K562 (cell line): ENCODE measurements around the gene GLYAT. TPM values are rescaled to one million over a fixed set of nuclear protein-coding genes. Genes with fewer than 3 reads are reported as not detected.
"Not testable (repeated sequence)": the region's sequence is repeated elsewhere in the genome, so short reads cannot be mapped to it uniquely, and the experiment has no call there.

ENCODE experiments used
- ATAC-seq: fragments of 200-7000 bp; cut with Tn5 transposase; 3 replicates; pipeline ENCODE4 v1.9.1; 2020; ENCODE audit warnings: moderate library complexity
- BruUV-seq: library from RNA; stranded (reverse); fragments of 400-500 nt; replicated peaks from 2 replicates; lab custom pipeline; 2021; lab: Mats Ljungman, UMichigan
- CTCF ChIA-PET: fragments of 300-600 bp; formaldehyde crosslinking; extraction: SDS; loops from one replicate; lab custom pipeline; 2021; ENCODE audit warnings: low intra/inter-chr PET ratio; lab: Yijun Ruan, JAX
- POLR2A ChIA-PET: fragments of 300-600, 350-650 bp; sonication (Branson Sonifier 250); formaldehyde crosslinking; extraction: SDS; loops from one replicate; lab custom pipeline; 2021; ENCODE audit warnings: antibody characterized with exemption, inconsistent platforms; lab: Yijun Ruan, JAX
- DNase-seq, 4 experiments: peaks; one replicate each; pipeline versions ENCODE4 v3.0.0 to v3.0.0-alpha.2; 2011 to 2018; ENCODE audit warnings: low spot score in 3 of 4, mixed read lengths in 3 of 4; ENCODE audit errors: extremely low read depth in 1 of 4
- FAIRE-seq: peaks from 2 replicates; lab custom pipeline; 2011; peaks lifted over from hg19 to GRCh38; lab: Jason Lieb, UNC
- H2AFZ ChIP-seq: 2 replicates; pipeline ENCODE4 v1.6.0; 2011; ENCODE audit warnings: low read depth, low read length, control low read depth, inconsistent platforms
- H3K27ac ChIP-seq: fragments of 200-600 bp; 3 replicates; pipeline ENCODE4 v1.8.0; 2011; ENCODE audit warnings: low read depth, mild to moderate bottlenecking, control low read depth, inconsistent platforms, low read length, moderate library complexity, mixed read lengths; ENCODE audit errors: extremely low read depth
- H3K27me3 ChIP-seq, 2 experiments: fragments of 300-600 bp in 1 of 2; 2 replicates in 1 of 2; 3 replicates in 1 of 2; pipeline versions ENCODE4 v1.6.0 to v1.8.0; 2011; ENCODE audit warnings: inconsistent platforms in 2 of 2, low read length in 2 of 2, mild to moderate bottlenecking in 1 of 2, mixed read lengths in 1 of 2, moderate library complexity in 1 of 2; ENCODE audit not compliant: control insufficient read depth in 2 of 2, insufficient read depth in 2 of 2
- H3K36me3 ChIP-seq: fragments of 300-600 bp; 3 replicates; pipeline ENCODE4 v1.8.0; 2011; ENCODE audit warnings: mild to moderate bottlenecking, low read length, inconsistent platforms; ENCODE audit not compliant: control insufficient read depth, insufficient read depth
- H3K4me1 ChIP-seq, 2 experiments: fragments of 200-600 bp in 1 of 2; replicated peaks in 1 of 2; 2 replicates in 1 of 2; 3 replicates in 1 of 2; pipeline versions ENCODE4 v1.5.1 to v1.8.0; 2011; ENCODE audit warnings: inconsistent platforms in 2 of 2, low read length in 2 of 2, mild to moderate bottlenecking in 1 of 2, mixed read lengths in 1 of 2, moderate library complexity in 1 of 2; ENCODE audit not compliant: control insufficient read depth in 2 of 2, insufficient read depth in 2 of 2
- H3K4me2 ChIP-seq: 2 replicates; pipeline ENCODE4 v1.6.1; 2011; ENCODE audit warnings: low read length, control low read depth, inconsistent platforms, mixed read lengths; ENCODE audit not compliant: insufficient read depth
- H3K4me3 ChIP-seq: fragments of 200-600 bp; sonication (generic), shearing (Covaris generic); 2 replicates; pipeline ENCODE4 v1.5.1; 2016; ENCODE audit warnings: control low read depth, inconsistent platforms
- H3K79me2 ChIP-seq: fragments of 200-600 bp; 3 replicates; pipeline ENCODE4 v1.8.0; 2011; ENCODE audit warnings: low read length, inconsistent platforms; ENCODE audit not compliant: control insufficient read depth, insufficient read depth
- H3K9ac ChIP-seq, 2 experiments: 2 replicates each; pipeline versions ENCODE4 v1.6.0 to v1.6.1; 2011; ENCODE audit warnings: low read depth in 2 of 2, low read length in 2 of 2, control low read depth in 1 of 2, inconsistent platforms in 1 of 2, mild to moderate bottlenecking in 1 of 2, mixed read lengths in 1 of 2; ENCODE audit not compliant: insufficient read depth in 1 of 2
- H3K9me1 ChIP-seq: one replicate; pipeline ENCODE4 v1.6.0; 2011; ENCODE audit warnings: inconsistent platforms, mild to moderate bottlenecking, low read length, moderate library complexity; ENCODE audit not compliant: control insufficient read depth, insufficient read depth
- H3K9me3 ChIP-seq: replicated peaks from 2 replicates; pipeline ENCODE4 v1.5.1; 2011; ENCODE audit warnings: low read depth, low read length, inconsistent platforms; ENCODE audit not compliant: control insufficient read depth, insufficient read depth
- H4K20me1 ChIP-seq: replicated peaks from 2 replicates; pipeline ENCODE4 v1.6.1; 2011; ENCODE audit warnings: low read length, inconsistent platforms, mixed read lengths; ENCODE audit not compliant: control insufficient read depth, insufficient read depth
- C11orf30 ChIP-seq: fragments of 450-650 bp; IDR thresholded peaks from 2 replicates; pipeline ENCODE4 v1.6.1; 2016; ENCODE audit warnings: low read depth, mild to moderate bottlenecking
- DACH1 ChIP-seq: fragments of 450-650 bp; IDR thresholded peaks from 2 replicates; pipeline ENCODE4 v1.6.1; 2018; ENCODE audit not compliant: partially characterized antibody
- GATA2 ChIP-seq: sonication (generic); formaldehyde crosslinking; IDR thresholded peaks from 2 replicates; pipeline ENCODE4 v1.4.0; 2020; ENCODE audit warnings: mild to moderate bottlenecking, missing genetic modification reagents
- GATAD2B ChIP-seq: fragments of 450-650 bp; IDR thresholded peaks from 2 replicates; pipeline ENCODE4 v1.6.1; 2017; ENCODE audit warnings: mild to moderate bottlenecking, borderline replicate concordance
- MAFG ChIP-seq: fragments of 450-650 bp; conservative IDR thresholded peaks from 2 replicates; pipeline ENCODE4 v1.6.1; 2016; ENCODE audit warnings: missing genetic modification characterization, missing compliant biosample characterization
- MTA1 ChIP-seq: fragments of 450-650 bp; IDR thresholded peaks from 2 replicates; pipeline ENCODE4 v1.6.1; 2017; ENCODE audit warnings: borderline replicate concordance
- ZNF316 ChIP-seq: fragments of 450-650 bp; IDR thresholded peaks from 2 replicates; pipeline ENCODE4 v1.6.1; 2016
- WGBS: fragments of 100-300 bp; shearing (Covaris generic); methylation state at CpG from one replicate; pipeline ENCODE4 v1.1.6; 2016; ENCODE audit warnings: low coverage, mixed read lengths; ENCODE audit not compliant: insufficient coverage; ENCODE audit errors: missing lambda C conversion rate; 5-methylcytosine and 5-hydroxymethylcytosine counted together
- in situ Hi-C: fragments of 300-500 bp; cut with MboI; formaldehyde crosslinking; loops from 4 replicates; pipeline ENCODE4 v1.15.0; 2018; ENCODE audit warnings: inconsistent platforms, mixed read lengths
- intact Hi-C: fragments of 100-400 bp; cut with micrococcal nuclease; formaldehyde crosslinking; loops from 2 replicates; pipeline ENCODE4 v1.14.2; 2022
- polyA plus RNA-seq, 8 experiments: library from polyadenylated mRNA; depleted of rRNA in 4 of 8; stranded (reverse) in 5 of 8; unstranded in 3 of 8; fragments of >200 nt; fragmentation: Nextera tagmentation in 2 of 8; fragmentation: Illumina TruSeq in 1 of 8; extraction: Ambion mirVana in 2 of 8; extraction: Trizol in 1 of 8; gene quantifications; 2 replicates each; pipeline versions ENCODE4 v1.2.1 to v1.2.3, GENCODE V29; 2011 to 2014; ENCODE audit warnings: inconsistent platforms in 1 of 8, missing spikeins in 1 of 8
- total RNA-seq, 7 experiments: library from RNA; depleted of rRNA in 6 of 7; stranded (reverse); fragments of >200 nt in 6 of 7; fragmentation: Illumina TruSeq in 2 of 7; extraction: Trizol in 2 of 7; gene quantifications; 2 replicates each; pipeline versions ENCODE4 v1.2.1 to v1.2.3, GENCODE V29; 2011 to 2021; ENCODE audit warnings: low replicate concordance in 1 of 7
- TF ChIP-seq, protein P1 (sequence below): fragments of 450-650 bp; IDR thresholded peaks from 2 replicates; pipeline ENCODE4 v1.6.1; 2016; ENCODE audit warnings: antibody characterized with exemption

The GLYAT gene
- total and polyA plus RNA-seq, 9 of the 15 experiments (the other 6 are each of a cell fraction or from before 2014, with no cell fraction given), result not detected

DNA sequence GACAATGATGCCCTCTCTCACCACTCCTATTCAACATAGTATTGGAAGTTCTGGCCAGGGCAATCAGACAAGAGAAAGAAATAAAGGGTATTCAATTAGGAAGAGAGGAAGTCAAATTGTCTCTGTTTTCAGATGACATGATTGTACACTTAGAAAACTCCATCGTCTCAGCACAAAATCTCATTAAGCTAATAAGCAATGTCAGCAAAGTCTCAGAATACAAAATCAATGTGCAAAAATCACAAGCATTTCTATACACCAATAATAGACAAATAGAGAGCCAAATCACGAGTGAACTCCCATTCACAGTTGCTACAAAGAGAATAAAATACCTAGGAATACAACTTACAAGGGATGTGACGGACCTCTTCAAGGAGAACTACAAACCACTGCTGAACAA lies 49.1 kb downstream of the GLYAT start:
- not testable (repeated sequence) for H4K20me1 ChIP-seq, H3K9me3 ChIP-seq, H2AFZ ChIP-seq, H3K4me2 ChIP-seq, H3K36me3 ChIP-seq, ATAC-seq, H3K27me3 ChIP-seq, H3K4me1 ChIP-seq, H3K9me1 ChIP-seq
- WGBS, result 29% methylated on average over 3 of the region's 3 CpGs
- TF ChIP-seq ZNF316, result peak; percentile 70
- peak; percentile 20; the same call in 1 of the 2 replicates for TF ChIP-seq C11orf30
- 0 out of 2 replicates have a peak, but pooled peaks have one; percentile 6 for TF ChIP-seq MAFG (tag)
- TF ChIP-seq, all 486 proteins: peak for 3; not testable (repeated sequence) for 483
- POLR2A ChIA-PET, intact Hi-C loops, FAIRE-seq, BruUV-seq, H3K27ac ChIP-seq, H3K4me3 ChIP-seq, H3K9ac ChIP-seq, CTCF ChIA-PET, H3K79me2 ChIP-seq, in situ Hi-C loops, DNase-seq: not testable (repeated sequence)

GRCh38 chr11:58677536-58677935 lies 54.2 kb downstream of the GLYAT start:
- DNase-seq, H3K36me3 ChIP-seq, FAIRE-seq, H2AFZ ChIP-seq, H3K9ac ChIP-seq, H3K4me1 ChIP-seq, intact Hi-C loops, H4K20me1 ChIP-seq, H3K79me2 ChIP-seq, H3K9me3 ChIP-seq, H3K4me2 ChIP-seq, CTCF ChIA-PET, H3K4me3 ChIP-seq, BruUV-seq, H3K9me1 ChIP-seq, ATAC-seq, H3K27ac ChIP-seq: not testable (repeated sequence)
- WGBS, result 0% methylated on average over 1 of the region's 1 CpG
- H3K27me3 ChIP-seq, result peaks cover 0 to 11% of the 10 kb centered on the region in 2 experiments; a peak in 1 of 5 replicates
- in situ Hi-C loops, result loop anchor here (10.0 kb wide), 1 partner anchor 107 kb away; no protein-coding TSS in a partner anchor
- TF ChIP-seq GATAD2B, result peak; percentile 86; the same call in 1 of the 2 replicates
- TF ChIP-seq MTA1, result peak; percentile 57; the same call in 1 of the 2 replicates
- peak; percentile 53 for TF ChIP-seq GATA2 (CRISPR knock-in tag)
- peak; percentile 98 for TF ChIP-seq DACH1
- TF ChIP-seq, protein P1, sequence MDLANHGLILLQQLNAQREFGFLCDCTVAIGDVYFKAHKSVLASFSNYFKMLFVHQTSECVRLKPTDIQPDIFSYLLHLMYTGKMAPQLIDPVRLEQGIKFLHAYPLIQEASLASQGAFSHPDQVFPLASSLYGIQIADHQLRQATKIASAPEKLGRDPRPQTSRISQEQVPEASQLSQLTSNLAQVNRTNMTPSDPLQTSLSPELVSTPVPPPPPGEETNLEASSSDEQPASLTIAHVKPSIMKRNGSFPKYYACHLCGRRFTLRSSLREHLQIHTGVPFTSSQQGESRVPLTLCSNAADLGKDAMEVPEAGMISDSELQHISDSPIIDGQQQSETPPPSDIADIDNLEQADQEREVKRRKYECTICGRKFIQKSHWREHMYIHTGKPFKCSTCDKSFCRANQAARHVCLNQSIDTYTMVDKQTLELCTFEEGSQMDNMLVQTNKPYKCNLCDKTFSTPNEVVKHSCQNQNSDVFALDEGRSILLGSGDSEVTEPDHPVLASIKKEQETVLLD, result peak; percentile 71; the same call in 1 of the 2 replicates
- POLR2A ChIA-PET, result interaction anchor here (0.9 kb wide), 1 partner anchor 9 kb away, joined by 3 read pairs; no protein-coding TSS in a partner anchor
